Measurements from ENCODE around the gene SULF2.
A peak's percentile ranks its signal among the peaks of the same experiment; 100 is the strongest.

The SULF2 gene

DNA sequence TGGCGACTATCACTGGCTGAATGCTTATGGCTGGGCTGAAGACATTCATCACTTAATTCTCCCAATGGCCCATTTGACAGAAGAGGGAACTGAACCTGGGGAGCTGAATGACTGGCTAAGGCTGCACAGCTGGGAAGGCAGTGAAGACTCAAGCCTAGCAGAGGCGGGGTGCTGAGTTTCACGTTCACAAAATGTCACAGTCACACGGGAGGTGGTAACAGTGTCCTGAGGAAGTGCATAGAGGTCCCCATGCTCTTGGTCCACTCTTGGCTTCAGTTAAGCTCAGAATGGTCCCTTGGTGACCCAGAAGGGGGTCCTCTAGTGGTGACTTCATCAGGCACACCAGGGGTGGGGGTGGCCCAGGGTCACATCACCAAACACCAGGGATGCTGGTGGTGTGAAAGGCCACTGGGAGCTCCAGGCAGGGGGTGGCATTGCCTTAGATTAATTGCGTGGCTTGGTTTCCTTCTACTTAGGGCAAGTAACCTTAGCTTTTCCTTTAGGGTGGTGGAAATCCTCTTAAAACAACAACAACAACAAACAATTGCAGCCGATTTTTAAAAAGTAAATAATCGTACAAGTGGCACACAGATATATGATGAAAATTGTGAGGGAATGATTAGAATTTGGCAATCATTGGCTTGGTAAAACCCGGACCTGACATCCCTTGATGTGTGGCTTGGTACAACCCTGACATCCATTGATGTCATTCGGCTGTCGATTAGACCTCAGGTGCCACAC is 45.0 kb downstream of the SULF2 start:
- FAIRE-seq = no peak
- no peak for DNase-seq (ENCODE audit: low spot score)

DNA sequence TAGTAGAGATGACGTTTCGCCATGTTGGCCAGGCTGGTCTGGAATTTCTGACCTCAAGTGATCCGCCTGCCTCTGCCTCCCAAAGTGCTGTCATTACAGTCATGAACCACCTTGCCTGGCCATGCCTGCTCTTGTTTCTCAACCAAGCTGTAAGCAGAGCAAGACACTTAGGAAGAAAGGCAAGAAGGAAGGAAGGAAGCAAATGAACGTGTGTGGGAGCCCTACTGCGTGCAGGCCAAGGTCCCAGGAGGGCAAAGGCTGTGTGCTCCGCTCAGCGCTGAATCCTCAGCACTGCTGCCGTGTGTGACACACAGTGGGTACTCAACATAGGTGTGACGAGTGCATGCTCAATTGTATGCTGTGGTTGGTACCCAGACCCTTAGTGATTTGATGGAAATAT is 47.4 kb downstream of the SULF2 start:
- no peak for FAIRE-seq
- DNase-seq (ENCODE audit: low spot score) = no peak

DNA sequence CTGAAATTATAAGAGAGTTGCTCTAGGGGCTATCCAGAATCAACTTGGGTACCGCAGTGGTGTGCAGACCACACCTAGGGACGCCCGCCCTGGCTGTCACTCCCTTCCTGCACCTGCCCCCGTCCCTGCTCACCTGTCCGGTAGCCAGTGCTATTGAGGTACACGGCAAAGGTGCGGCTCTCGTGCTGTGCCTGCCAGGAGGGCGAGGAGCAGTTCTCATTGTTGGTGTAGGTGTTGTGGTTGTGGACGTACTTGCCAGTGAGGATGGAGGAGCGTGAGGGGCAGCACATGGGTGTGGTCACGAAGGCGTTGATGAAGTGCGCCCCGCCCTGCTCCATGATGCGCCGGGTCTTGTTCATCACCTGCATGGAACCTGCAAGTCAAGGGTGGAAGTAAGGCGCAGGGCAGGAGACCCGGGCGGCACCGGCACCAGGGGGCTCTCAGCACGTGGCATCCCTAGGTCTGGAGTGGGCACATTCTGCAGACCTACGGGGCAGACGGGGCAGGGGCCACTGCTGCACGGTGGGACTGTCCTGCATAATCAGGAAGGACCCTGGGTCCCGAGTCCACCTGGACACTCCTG is 48.6 kb downstream of the SULF2 start:
- peak; percentile 52 for FAIRE-seq

DNA sequence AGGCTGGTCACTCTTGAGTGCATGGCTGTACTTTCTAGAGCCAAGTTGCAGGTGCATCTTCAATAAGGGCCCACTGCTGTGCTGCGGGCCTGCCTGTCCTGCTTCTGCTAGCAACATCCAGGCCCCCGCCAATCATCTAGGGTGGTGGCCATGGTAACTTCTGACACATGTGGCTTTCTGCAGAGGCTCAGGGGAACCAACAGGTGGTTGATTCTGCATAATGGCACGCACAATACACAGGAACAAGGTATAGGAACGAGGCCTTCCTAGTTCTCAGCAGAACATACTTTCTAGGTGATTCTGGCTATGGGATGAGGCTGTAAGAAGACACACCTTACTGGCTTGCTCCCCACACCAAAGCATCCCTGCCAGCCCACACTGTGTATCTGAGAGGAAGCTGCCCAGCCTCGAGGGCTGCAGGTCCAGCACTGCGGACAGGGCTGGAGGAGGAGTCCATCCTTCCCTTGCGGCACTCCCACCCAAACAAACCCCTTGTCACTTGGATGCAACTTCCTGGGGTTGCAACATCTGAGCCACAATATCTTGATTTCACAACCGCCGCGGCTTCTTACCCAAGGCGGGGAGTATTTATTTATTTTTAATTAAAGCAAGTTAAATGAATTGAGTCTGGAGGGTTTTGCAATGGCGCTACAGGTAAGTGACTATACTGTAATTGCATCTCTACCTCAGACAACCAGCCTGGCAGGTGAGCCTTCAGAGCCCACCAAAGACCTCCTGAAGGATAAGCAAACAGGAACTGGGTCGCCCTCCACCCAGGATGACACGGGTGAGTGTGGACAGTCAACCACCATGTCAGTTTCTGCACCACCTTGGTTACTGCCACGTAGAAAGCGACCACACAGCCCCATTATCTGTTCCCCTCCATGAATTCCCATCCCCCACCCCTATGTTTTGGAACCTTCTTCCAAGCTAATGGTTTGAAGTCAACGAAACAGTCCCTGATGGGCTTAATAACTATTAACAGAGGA is 49.6 kb downstream of the SULF2 start:
- FAIRE-seq (peak; percentile 40), DNase-seq (ENCODE audit: low spot score) (no peak)

More for the DNA sequence above, 48.6 kb downstream of the SULF2 start:
- no peak for DNase-seq (ENCODE audit: low spot score)

DNA sequence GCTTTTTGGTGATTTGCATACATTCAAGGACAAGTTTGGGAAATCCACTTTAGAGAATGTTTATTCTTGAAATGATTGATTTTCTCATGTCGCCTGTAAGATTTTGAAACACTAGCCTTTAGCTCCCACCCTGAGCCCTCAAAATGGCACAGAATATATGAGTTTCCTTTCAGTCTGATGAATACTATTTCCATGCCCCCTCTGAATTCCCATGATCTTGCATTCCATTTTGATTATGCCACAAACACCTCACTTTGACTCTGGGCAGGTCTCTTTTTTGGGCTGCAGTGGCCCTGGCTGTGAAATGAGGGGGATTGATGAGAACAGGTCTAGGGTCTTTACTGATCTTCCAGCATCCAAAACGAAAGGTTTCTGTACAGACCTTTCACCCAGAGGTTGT is 50.4 kb downstream of the SULF2 start:
- FAIRE-seq = no peak
- DNase-seq (ENCODE audit: low spot score) = no peak

DNA sequence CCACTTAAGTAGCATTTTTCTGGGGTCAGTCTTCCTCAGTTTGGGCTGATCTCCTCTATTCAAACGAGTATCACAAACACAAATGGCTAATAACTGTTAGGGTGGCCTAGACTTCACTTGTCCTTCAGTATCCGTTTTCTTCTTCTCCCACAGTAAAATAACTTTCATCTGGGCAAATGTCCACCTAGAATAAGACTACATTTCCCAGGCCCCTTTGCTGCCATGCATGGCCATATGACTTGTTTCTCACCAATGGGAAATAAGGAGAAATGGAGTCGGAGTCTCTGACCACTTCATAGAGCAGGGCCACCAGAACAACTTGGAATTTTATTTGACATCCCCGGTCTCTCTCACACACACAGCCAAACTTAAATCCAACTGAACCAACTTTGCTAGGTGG is 51.4 kb downstream of the SULF2 start:
- FAIRE-seq = no peak
- DNase-seq (ENCODE audit: low spot score) = no peak

DNA sequence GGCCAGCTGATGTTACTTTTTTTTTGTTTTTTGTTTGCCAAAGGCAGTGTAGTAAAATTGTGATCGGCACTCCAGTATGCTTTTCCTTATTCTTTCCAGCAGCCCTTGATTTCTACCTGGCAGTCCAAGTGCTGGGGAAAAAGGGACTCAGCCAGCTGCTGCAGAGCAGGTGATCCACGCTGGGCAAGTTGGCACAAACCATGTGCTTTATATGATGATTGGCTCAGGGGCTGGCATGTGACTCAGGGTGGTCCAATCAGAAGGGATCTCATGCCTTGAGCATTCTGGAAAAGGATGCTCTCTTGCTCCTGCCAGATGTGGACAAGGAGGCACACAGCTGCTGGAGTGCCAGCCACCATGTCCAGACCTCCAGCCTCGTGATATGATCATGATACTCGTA is 54.5 kb downstream of the SULF2 start:
- DNase-seq (ENCODE audit: low spot score) = no peak
- FAIRE-seq = no peak

DNA sequence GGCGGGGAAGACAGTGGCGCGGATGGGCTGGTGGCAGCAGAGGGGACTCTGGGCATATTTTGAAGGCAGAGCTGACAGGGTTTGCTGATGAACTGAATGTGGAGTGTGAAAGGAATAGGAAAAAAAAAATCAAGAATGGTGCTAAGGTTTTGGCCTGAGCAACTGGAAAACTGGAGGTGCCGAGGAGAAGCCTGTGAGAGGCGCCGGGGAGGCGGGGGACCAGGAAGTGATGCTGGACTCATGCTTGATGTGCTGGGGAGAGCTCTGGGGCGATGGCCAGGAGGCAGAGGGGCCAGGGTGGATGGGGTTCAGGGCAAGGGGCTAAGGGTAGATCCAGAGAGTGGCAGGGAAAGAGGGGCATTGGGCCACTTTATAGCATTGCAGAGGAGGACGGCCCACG is 55.8 kb downstream of the SULF2 start:
- DNase-seq (ENCODE audit: low spot score) (no peak), FAIRE-seq (no peak)

DNA sequence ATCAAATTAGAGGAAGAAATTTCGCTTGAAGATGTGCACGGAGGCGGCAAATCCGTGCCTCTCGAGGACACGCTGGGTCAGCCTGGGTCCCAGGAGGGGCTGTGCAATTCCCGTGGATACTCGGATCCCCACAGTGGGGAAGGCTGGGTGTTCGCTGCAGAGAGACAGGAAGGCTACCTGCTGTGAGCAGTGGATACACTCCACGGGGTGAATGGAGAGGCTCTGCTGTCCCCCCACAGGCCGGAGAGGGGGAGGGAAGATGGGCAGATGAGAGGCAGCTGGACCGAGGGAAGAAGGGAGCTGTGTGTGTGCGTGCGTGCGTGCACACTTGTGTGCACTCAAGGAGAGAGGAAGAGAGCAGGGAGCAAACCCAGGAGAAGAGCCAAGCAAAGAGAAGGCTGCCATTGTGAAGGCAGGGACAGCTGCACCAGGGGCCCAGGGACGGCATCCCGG is 57.3 kb downstream of the SULF2 start:
- no peak for FAIRE-seq
- no peak for DNase-seq (ENCODE audit: low spot score)

DNA sequence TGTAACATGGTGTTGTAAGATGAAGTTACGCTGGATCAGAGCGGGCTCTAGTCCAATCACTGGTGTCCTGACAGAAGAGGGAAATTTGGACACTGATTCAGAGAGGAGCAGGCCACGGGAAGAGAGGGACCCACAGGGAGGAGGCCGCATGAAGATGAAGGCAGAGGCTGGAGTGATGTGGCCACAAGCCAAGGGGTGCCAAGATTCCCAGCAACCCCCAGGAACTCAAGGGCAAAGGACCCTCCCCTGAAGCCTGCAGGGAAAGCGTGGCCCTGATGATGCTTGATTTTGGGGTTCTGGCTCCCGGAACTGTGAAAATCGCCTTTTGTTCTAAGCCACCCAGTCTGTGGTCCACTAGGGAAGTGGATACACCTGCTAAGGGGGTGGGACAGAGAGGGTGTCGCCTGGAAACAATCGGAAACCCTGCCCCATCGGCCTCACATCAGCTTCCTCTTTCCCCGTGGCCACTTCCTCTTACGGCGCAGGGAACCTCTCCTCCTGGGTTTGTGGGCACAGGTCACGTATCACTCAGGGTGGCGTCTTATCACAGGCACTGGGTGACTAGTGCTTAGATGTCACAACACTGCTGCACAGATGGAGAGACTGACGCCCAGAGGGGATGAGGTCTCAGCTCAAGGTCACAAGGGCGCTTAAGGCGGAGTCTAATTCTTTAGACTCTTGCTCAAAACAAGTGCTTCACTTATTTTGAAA is 58.0 kb downstream of the SULF2 start:
- FAIRE-seq (no peak), DNase-seq (ENCODE audit: low spot score) (no peak)

DNA sequence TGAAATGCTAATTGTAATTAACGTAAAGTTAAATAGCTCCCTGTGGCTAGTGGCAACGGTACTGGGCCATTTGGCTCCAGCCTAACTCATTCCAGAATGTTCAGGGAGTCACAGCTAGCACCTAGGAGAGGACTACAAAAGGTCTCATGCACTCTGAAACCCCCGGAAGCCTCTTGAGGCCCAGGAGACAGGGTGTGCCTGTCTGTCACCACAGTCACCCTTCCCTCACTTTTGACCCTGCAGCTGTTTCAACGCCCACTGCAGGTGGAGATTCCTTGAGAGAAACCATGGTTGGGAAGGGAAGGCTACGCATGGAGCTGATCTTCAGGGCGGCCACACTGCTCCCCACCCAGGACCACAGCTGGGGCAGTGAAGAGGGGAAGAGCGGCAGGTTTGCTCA is 58.6 kb downstream of the SULF2 start:
- peak; percentile 89 for FAIRE-seq
- DNase-seq (ENCODE audit: low spot score) = no peak

DNA sequence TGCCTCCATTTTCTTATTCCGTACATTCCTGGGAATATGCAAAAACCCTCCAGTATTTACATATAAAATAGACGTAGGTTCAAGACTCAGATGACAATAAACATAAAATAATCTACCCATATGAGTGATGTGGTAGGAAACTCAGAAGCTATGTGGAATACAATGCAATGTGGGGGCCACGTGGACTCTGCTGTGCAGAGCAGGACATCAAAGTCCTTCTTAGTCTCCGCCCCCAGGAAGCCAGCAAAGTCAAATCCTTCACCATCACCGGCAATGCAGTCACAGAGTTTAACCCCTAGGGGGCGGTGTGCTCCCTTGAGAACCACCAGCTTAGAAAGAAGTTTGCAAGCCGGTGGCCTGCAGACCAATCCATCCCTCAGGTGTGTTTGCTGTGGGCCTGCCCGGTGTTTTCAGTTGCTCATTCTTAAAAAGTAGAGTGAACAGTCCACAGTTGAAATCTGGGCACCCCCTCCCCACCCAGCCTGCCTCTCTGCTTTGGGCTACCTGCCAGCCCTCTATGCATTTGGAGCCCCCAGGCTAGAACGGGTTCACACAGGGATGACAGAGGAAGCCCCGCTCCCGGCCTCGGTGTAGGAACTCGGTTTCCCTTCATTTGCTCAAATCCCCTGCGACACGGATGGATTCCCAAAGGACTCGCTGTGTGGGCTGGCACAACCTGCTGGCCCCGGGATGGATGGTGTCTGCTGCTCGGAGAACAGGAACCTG is 59.9 kb downstream of the SULF2 start:
- peak; percentile 94 for DNase-seq (ENCODE audit: low spot score)

DNA sequence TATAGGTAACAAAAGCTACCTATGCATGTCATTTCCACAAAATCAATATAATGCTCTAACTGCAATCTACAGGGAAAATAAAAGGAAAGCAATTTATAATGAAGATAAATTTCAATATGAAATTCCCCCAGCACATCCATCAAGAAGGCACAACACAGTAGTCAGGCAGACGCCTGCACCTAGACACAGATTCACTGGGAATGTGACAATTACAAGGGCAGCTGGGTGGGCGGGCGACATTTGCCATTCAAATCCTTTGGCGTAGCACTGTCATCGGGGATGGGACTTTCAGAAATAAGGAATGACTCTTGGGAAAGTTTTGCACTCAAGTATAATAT is 60.4 kb downstream of the SULF2 start:
- FAIRE-seq = no peak
- DNase-seq (ENCODE audit: low spot score) = no peak

More for the DNA sequence above, 59.9 kb downstream of the SULF2 start:
- FAIRE-seq = peak; percentile 50

DNA sequence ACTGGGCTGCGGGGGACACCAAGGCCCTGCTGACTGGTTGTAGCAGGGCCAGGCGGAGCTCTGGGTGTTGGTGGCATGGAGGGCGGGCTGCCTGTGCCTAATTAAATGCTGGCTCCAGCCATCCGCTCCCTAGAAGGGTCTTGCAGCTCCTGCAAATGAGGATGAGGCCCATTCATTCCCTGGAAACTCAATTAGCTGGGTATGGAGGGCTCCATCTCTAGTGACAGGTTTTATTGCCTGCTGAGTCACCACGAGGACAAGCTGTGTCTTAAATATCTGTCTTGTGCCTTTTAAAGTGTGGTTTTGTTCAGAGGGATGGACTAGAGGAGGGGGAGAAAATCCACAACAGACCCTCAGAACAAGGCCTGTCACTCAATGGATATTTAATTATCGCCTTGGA is 60.9 kb downstream of the SULF2 start:
- DNase-seq (ENCODE audit: low spot score) = no peak
- FAIRE-seq = no peak

DNA sequence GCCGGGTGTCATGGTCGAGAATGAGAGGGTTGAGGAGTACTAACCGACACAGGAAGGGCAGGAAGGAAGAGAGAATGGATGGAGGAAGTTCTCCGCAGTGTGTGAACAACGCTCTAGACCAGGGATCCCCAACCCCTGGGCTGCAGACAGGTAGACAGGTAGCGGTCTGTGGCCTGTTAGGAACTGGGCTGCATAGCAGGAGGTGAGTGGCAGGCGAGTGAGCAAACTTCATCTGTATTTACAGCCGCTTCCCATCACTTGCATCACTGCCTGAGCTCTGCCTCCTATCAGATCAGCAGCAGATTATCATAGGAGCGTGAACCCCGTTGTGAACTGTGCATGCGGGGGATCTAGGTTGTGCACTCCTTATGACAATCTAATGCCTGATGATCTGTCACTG is 62.0 kb downstream of the SULF2 start:
- no peak for FAIRE-seq
- DNase-seq (ENCODE audit: low spot score) = no peak

DNA sequence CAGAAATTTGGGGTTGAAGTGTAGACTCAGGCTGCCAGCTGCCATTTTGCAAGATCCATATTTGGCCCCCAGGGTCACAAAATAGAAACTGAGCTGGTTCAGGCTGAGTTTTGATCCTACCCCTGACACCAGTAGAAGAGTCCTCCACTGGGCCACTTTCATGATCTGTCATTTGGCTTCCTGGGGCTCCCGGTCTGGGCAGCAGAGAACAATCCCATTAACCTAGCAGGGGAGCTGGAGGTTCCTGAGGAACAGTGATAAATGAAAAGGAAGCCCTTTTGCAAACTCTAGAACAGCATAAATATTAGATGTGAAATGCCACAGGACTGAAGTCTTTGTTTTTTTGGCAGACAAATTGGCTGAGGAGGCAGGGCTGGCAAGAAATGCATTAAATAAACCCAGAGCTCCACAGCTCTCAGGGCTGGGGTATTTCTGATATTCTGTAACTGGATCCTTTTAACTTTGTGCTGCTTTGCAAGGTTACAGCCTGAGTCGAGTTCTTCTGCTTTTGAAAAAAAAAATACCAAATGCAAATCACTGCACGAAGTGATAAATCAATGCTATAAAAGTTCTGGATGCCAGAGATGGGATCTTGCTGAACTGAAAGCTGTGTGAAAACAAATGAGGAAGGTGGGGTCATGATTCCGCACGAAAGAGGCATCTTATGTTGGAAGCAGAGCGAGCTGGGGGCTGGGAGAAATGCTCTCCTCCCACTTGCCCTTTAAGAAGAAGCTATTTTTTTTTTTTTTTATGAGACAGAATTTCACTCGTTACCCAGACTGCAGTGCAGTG is 64.4 kb downstream of the SULF2 start:
- DNase-seq (ENCODE audit: low spot score) (no peak), FAIRE-seq (no peak)

DNA sequence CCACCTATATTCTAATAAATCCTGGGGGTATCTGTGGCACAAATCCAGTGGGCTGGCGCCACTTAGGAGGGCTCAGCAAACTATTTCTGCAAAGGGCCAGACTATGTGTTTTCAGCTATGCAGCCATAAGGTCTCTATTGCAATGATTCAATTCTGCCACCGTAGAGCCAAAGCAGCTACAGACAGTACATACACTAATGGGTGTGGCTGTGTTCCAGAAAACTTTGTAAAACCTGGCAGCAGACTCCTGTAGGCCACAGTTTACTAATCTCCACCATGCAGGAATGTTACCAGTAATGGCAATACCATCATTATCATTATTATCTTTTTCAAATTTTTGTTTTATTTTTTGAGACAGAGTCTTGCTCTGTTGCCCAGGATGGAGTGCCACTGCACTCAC is 65.7 kb downstream of the SULF2 start:
- DNase-seq (ENCODE audit: low spot score) = no peak
- no peak for FAIRE-seq

DNA sequence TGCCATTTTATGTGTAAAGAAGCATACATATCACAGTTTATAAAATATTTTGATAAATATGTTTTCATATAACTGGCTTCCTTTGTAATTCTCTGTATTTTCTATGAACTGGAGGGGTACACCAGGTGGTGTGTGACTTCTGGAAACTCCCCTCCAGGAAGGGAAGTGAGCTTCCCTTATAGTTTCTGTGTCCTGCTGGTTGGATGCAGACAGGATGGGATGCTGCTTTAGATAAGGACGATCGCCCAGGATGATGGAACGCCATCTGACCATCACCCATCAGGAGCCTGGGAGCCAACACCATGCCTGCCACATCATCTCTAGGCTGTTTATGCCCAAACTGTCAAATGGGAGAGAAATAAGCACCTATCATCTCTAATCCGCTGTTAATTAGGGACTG is 66.1 kb downstream of the SULF2 start:
- FAIRE-seq (no peak), DNase-seq (ENCODE audit: low spot score) (no peak)

DNA sequence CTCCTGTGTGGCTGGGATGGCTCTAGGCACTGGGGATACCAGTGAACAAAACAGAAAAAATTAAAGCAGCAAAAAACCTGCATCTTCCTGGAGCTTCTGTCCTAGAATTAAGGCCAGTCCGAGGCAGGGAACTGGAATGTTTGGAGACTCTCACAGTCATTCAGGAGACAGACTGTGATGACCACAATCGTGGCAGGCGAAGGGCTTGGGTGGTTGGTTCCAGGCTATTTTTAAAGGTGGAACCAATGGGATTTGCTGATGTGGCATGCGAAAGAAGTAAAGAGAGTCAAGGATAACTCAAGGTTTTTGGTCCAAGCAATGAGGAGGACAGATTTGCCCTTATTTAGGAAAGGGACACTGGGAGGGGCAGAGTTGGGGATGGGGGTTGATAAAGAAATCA is 66.9 kb downstream of the SULF2 start:
- DNase-seq (ENCODE audit: low spot score) (no peak), FAIRE-seq (no peak)

DNA sequence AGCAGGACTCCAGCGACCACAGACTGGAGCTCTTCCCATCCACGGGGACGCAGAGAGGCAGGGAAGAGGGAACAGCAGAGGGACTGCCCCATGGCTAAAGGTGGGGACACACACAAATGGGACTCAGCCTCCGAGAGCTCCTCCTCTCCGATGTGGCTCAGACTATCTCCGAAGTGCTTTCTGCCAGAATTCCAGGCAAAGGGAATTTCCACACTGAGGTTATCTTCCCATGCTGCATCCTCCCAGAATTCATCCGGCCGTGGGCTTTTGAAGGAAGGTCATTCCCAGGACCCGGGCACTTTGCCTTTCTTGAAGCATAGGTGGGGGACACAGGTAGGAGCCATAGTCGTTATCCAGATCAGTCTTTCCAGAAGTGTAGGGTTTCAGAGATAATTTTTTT is 67.9 kb downstream of the SULF2 start:
- no peak for DNase-seq (ENCODE audit: low spot score)
- peak; percentile 53 for FAIRE-seq

Measured in urothelium cell line (cell line).